T-helper 1 cell treated with Interleukin-12 subunit alpha and Interleukin-12 subunit beta and Interleukin-4 antibody, amounts not matched to agents 30 μg/mL and 1 μg/mL, for 36 hours (primary cell): ENCODE measurements around the gene BTBD17.

Experiments
- H3K27ac Mint-ChIP-seq: one replicate; pipeline ENCODE4 v1.8.0; 2021; ENCODE audit warnings: mild to moderate bottlenecking, mixed read lengths
- H3K27me3 Mint-ChIP-seq: one replicate; pipeline ENCODE4 v1.8.0; 2021; ENCODE audit warnings: low read depth, mixed read lengths
- H3K36me3 Mint-ChIP-seq: one replicate; pipeline ENCODE4 v1.8.0; 2021; ENCODE audit warnings: low read depth, mixed read lengths
- H3K4me1 Mint-ChIP-seq: one replicate; pipeline ENCODE4 v1.8.0; 2021; ENCODE audit warnings: low read depth, mixed read lengths
- H3K4me3 Mint-ChIP-seq: one replicate; pipeline ENCODE4 v1.8.0; 2021; ENCODE audit warnings: mild to moderate bottlenecking, moderate library complexity, mixed read lengths
- H3K9me3 Mint-ChIP-seq: one replicate; pipeline ENCODE4 v1.8.0; 2021; ENCODE audit warnings: mixed read lengths

The BTBD17 gene

GRCh38 chr17:74356646-74357465 is 4.8 kb downstream of the BTBD17 start:
- peaks cover 62% of the 10 kb centered on the region for H3K27me3 Mint-ChIP-seq
- no peak overlapping the region for H3K4me3 Mint-ChIP-seq
- H3K36me3 Mint-ChIP-seq = no peaks in the 10 kb centered on the region
- H3K27ac Mint-ChIP-seq = no peak overlapping the region
- H3K4me1 Mint-ChIP-seq = no peaks in the 10 kb centered on the region
- H3K9me3 Mint-ChIP-seq = no peaks in the 10 kb centered on the region

DNA sequence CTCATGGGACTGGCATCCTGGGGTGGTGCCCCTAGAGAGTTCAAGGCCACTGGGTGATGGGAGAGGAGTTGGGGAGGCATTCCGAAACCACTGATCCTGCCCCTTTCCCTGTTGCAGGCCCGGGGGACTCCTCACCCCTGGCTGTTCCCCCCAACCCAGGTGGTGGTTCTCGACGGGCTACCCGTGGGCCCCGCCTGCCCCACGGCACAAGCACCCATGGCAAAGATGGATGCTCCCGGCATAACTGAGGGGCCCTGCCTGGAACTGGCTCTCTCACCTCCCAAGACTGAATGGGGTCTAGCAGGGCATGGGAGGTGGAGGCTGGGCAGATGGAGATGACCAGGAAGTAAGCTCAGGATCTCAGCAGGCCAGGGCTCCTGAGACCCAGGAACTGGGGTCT is 6.6 kb downstream of the BTBD17 start:
- H3K9me3 Mint-ChIP-seq = no peaks in the 10 kb centered on the region
- H3K27me3 Mint-ChIP-seq = peaks cover 63% of the 10 kb centered on the region
- no peaks in the 10 kb centered on the region for H3K36me3 Mint-ChIP-seq
- no peak overlapping the region for H3K27ac Mint-ChIP-seq
- no peak overlapping the region for H3K4me3 Mint-ChIP-seq
- H3K4me1 Mint-ChIP-seq = no peaks in the 10 kb centered on the region

- Mint-ChIP-seq H3K27ac (no peak overlapping the region), H3K27me3 (peaks cover 66% of the 10 kb centered on the region), H3K4me1 (no peaks in the 10 kb centered on the region), H3K9me3 (no peaks in the 10 kb centered on the region), H3K4me3 (no peak overlapping the region), H3K36me3 (no peaks in the 10 kb centered on the region)
Observed at GRCh38 chr17:74354561-74354960, 7.1 kb downstream of the BTBD17 start.

DNA sequence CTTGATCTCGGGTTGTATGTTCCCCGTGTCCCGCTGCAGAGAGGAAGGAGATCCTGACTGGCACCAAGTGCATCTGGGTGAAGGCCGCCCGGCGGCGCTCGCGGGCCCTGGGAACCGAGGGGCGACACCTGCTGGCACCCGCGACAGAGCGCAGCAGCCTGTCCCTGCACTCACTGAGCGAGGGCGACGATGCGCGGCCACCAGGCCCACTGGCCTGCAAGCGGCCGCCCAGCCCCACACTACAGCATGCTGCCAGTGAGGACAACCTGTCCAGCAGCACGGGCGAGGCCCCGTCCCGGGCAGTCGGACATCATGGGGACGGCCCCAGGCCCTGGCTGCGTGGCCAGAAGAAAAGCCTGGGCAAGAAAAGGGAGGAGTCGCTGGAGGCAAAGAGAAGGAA is 7.5 kb downstream of the BTBD17 start:
- H3K27me3 Mint-ChIP-seq = peaks cover 66% of the 10 kb centered on the region
- H3K36me3 Mint-ChIP-seq = no peaks in the 10 kb centered on the region
- H3K27ac Mint-ChIP-seq = no peak overlapping the region
- H3K9me3 Mint-ChIP-seq = no peaks in the 10 kb centered on the region
- H3K4me3 Mint-ChIP-seq = no peak overlapping the region
- no peaks in the 10 kb centered on the region for H3K4me1 Mint-ChIP-seq

GRCh38 chr17:74353446-74354060 is 8.1 kb downstream of the BTBD17 start:
- H3K4me1 Mint-ChIP-seq = no peaks in the 10 kb centered on the region
- H3K4me3 Mint-ChIP-seq = no peak overlapping the region
- no peaks in the 10 kb centered on the region for H3K36me3 Mint-ChIP-seq
- H3K27me3 Mint-ChIP-seq = peaks cover 67% of the 10 kb centered on the region
- no peaks in the 10 kb centered on the region for H3K9me3 Mint-ChIP-seq
- no peak overlapping the region for H3K27ac Mint-ChIP-seq

- Mint-ChIP-seq H3K4me1 (no peaks in the 10 kb centered on the region), H3K27me3 (peaks cover 63% of the 10 kb centered on the region), H3K9me3 (no peaks in the 10 kb centered on the region), H3K4me3 (no peak overlapping the region), H3K27ac (no peak overlapping the region), H3K36me3 (no peaks in the 10 kb centered on the region)
Observed at GRCh38 chr17:74351552-74352210, 10.0 kb downstream of the BTBD17 start.

- H3K9me3 Mint-ChIP-seq = no peaks in the 10 kb centered on the region
- no peaks in the 10 kb centered on the region for H3K36me3 Mint-ChIP-seq
- no peak overlapping the region for H3K27ac Mint-ChIP-seq
- H3K4me1 Mint-ChIP-seq = no peaks in the 10 kb centered on the region
- no peak overlapping the region for H3K4me3 Mint-ChIP-seq
- peaks cover 53% of the 10 kb centered on the region for H3K27me3 Mint-ChIP-seq
Observed at GRCh38 chr17:74350486-74350885, 11.2 kb downstream of the BTBD17 start.

DNA sequence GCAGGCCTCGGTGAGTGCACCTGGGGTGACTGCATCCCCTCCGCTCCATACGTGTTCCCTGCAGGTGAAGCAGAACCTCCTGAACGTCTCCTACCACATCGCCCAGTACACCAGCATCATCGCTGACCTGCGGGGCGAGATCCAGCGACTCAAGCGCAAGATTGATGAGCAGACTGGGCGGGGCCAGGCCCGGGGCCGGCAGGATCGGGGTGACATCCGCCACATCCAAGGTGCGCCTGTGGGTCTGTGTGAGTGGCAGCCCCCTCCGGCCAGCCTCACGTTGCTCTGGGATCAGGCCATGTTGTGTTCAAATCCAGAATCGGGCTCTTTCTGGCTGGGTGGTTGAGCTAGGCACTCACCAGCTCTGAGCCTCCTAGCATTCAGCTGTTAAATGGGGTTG is 12.5 kb downstream of the BTBD17 start:
- peaks cover 42% of the 10 kb centered on the region for H3K27me3 Mint-ChIP-seq

GRCh38 chr17:74347646-74348045 is 14.0 kb downstream of the BTBD17 start:
- H3K36me3 Mint-ChIP-seq = no peaks in the 10 kb centered on the region
- no peaks in the 10 kb centered on the region for H3K9me3 Mint-ChIP-seq
- no peak overlapping the region for H3K27ac Mint-ChIP-seq
- peaks cover 28% of the 10 kb centered on the region for H3K27me3 Mint-ChIP-seq
- no peaks in the 10 kb centered on the region for H3K4me1 Mint-ChIP-seq
- no peak overlapping the region for H3K4me3 Mint-ChIP-seq

More for the DNA sequence above, 12.5 kb downstream of the BTBD17 start:
- H3K4me1 Mint-ChIP-seq = no peaks in the 10 kb centered on the region
- H3K4me3 Mint-ChIP-seq = no peak overlapping the region
- no peaks in the 10 kb centered on the region for H3K9me3 Mint-ChIP-seq
- no peaks in the 10 kb centered on the region for H3K36me3 Mint-ChIP-seq
- no peak overlapping the region for H3K27ac Mint-ChIP-seq

- no peaks in the 10 kb centered on the region for H3K9me3 Mint-ChIP-seq
- H3K36me3 Mint-ChIP-seq = no peaks in the 10 kb centered on the region
- H3K4me1 Mint-ChIP-seq = no peaks in the 10 kb centered on the region
- no peak overlapping the region for H3K4me3 Mint-ChIP-seq
- peaks cover 19% of the 10 kb centered on the region for H3K27me3 Mint-ChIP-seq
- H3K27ac Mint-ChIP-seq = no peak overlapping the region
Observed at GRCh38 chr17:74345433-74346241, 16.0 kb downstream of the BTBD17 start.

DNA sequence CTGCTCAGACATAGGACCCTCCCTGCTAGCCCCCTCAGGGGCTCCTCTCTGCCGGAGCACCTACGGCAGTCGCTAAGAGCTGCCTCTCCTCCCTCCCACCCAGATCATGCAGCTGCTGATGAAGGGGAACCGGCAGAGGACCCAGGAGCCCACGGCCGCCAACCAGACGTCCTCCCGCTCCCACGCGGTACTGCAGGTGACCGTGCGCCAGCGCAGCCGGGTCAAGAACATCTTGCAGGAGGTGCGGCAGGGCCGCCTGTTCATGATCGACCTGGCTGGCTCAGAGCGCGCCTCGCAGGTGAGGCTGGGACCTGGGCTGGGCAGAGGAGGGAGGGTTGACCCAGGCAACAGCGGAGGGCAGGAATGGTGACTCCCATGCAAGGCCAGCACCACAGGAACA is 17.0 kb downstream of the BTBD17 start:
- H3K27me3 Mint-ChIP-seq = peaks cover 12% of the 10 kb centered on the region
- H3K9me3 Mint-ChIP-seq = no peaks in the 10 kb centered on the region
- no peaks in the 10 kb centered on the region for H3K36me3 Mint-ChIP-seq
- no peak overlapping the region for H3K27ac Mint-ChIP-seq
- H3K4me3 Mint-ChIP-seq = no peak overlapping the region
- no peaks in the 10 kb centered on the region for H3K4me1 Mint-ChIP-seq

DNA sequence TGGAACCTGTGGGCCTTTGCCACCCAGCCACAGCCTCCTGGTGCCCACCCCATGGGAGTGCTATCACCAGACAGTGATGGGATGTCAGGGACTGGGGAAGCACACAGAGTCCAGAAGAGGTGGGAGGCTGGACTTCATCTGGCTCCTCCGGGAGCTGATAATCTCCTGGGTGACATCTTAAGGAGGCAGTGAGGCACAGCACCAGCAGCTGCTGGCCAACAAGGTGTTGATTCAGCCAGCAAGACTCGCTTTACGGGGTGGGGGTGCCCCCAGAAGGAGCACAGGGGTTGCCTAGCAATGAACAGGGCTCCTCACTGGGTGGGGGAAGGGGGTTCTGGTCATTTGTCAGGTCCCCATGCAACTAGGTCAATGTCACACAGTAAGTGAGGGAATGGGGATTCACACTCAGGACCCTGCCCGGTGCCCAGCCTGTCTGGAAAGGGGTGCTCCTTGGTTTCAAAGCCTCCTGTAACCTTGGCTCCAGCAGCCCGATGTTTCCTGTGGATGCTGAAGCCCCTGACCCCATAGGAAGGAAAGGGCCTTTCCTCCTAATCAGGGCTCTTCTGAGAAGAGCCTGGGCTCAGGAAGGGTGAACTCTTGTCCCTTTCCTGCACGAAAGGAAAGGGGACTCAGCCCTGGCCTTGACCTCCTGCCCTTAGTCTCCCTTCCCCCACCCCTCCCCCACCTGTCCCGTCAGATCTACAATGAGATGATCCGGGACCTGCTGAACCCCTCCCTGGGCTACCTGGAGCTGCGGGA is 18.0 kb downstream of the BTBD17 start:
- H3K27me3 Mint-ChIP-seq = peaks cover 8% of the 10 kb centered on the region
- H3K9me3 Mint-ChIP-seq = no peaks in the 10 kb centered on the region
- no peak overlapping the region for H3K27ac Mint-ChIP-seq
- no peak overlapping the region for H3K4me3 Mint-ChIP-seq
- no peaks in the 10 kb centered on the region for H3K36me3 Mint-ChIP-seq
- no peaks in the 10 kb centered on the region for H3K4me1 Mint-ChIP-seq

DNA sequence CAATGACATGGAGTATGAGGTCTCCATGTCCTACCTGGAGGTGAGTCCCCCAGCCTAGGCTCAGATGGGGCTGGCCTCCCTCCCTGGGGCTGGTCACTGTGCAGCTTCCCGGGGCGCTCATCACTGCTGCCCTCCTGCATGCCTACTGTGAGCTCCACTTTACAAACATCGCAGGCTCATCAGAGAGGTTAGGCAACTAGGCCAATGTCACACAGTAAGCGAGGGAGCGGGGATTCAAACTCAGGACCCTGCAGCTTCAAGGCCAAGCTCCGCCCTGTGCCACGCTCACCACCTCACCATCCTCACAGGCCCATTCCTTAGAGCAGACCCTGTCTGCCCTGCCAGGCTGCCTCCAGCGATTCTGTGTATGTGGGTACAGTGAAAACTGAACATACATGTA is 18.5 kb downstream of the BTBD17 start:
- no peaks in the 10 kb centered on the region for H3K9me3 Mint-ChIP-seq
- H3K27me3 Mint-ChIP-seq = peaks cover 3% of the 10 kb centered on the region
- H3K36me3 Mint-ChIP-seq = no peaks in the 10 kb centered on the region
- H3K4me1 Mint-ChIP-seq = no peaks in the 10 kb centered on the region
- no peak overlapping the region for H3K27ac Mint-ChIP-seq
- no peak overlapping the region for H3K4me3 Mint-ChIP-seq

GRCh38 chr17:74342224-74342623 is 19.4 kb downstream of the BTBD17 start:
- Mint-ChIP-seq H3K9me3 (no peaks in the 10 kb centered on the region), H3K4me3 (no peak overlapping the region), H3K27me3 (no peaks in the 10 kb centered on the region), H3K27ac (no peak overlapping the region), H3K36me3 (no peaks in the 10 kb centered on the region), H3K4me1 (no peaks in the 10 kb centered on the region)
